Neural progenitor cell (in vitro differentiated cells): ENCODE results near the gene BBS4.

ENCODE experiments used
- EZH2 ChIP-seq: fragments of 200-600 bp; sonication (generic); IDR thresholded peaks from 2 replicates; pipeline ENCODE4 v1.6.1; 2017; ENCODE audit warnings: antibody characterized with exemption, mild to moderate bottlenecking, moderate library complexity
- TF ChIP-seq, protein P1 (sequence below): fragments of 200-600 bp; sonication (generic); IDR thresholded peaks from 2 replicates; pipeline ENCODE4 v1.5.1; 2017; ENCODE audit warnings: antibody characterized with exemption, mild to moderate bottlenecking

DNA sequence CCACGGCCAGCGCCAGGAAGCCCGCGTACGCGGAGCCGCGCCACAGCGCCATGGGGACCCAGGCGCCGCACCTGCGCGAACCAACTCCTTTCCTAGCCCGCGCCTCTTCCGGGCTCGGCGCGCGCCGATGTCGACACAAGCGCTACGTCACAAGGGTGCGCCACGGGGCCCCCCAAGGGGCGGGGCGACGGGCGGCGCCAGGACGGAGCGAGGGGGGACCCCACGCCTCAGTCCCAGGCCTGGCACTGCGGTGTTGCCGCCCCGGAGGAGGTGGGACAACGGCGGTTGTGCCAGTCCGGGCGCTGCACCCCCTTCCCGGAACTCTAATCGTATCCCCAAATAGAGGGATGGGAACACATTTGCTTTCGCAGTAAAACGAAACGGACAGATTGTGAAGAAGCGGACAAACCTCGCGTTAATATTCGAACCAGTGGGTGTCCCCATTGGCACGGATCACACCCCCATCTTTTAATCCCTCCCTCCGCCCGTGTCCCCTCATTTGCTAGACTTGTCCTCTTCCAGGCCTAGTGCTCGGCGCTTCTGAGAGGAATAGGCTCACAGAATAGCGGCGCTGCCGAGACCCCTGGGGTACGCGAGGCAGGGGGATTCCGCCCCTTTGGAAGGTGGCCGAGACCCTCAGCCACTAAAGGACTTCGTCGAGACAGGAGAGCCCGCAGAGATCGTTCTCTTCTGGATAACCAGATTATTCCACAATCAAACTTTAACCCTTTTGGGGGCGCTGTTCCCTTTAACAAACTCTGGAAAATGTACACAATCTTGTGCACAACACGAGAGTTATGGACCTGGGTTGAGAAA is 97.8 kb downstream of the BBS4 start, which contains the start of gene ADPGK:
- TF ChIP-seq, protein P1, sequence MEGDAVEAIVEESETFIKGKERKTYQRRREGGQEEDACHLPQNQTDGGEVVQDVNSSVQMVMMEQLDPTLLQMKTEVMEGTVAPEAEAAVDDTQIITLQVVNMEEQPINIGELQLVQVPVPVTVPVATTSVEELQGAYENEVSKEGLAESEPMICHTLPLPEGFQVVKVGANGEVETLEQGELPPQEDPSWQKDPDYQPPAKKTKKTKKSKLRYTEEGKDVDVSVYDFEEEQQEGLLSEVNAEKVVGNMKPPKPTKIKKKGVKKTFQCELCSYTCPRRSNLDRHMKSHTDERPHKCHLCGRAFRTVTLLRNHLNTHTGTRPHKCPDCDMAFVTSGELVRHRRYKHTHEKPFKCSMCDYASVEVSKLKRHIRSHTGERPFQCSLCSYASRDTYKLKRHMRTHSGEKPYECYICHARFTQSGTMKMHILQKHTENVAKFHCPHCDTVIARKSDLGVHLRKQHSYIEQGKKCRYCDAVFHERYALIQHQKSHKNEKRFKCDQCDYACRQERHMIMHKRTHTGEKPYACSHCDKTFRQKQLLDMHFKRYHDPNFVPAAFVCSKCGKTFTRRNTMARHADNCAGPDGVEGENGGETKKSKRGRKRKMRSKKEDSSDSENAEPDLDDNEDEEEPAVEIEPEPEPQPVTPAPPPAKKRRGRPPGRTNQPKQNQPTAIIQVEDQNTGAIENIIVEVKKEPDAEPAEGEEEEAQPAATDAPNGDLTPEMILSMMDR: peak; percentile 67
- no peak for TF ChIP-seq EZH2
